Cardiac fibroblast (primary cell): ENCODE results near the gene SLC26A3.
A peak's percentile ranks its signal among the peaks of the same experiment; 100 is the strongest.

ENCODE experiments used
- DNase-seq, 2 donors: peaks; one replicate each; pipeline versions ENCODE4 v3.0.0 to v3.0.0-alpha.2; 2010; ENCODE audit warnings: low read depth in 2 of 2
- H3K4me3 ChIP-seq, 2 donors: replicated peaks in 1 of 2; 1 replicate in 1 of 2; 2 replicates in 1 of 2; pipeline ENCODE4 v1.5.1; 2011; ENCODE audit warnings: low read depth in 2 of 2, low read length in 2 of 2, mild to moderate bottlenecking in 2 of 2, moderate library complexity in 1 of 2
- CTCF ChIP-seq: IDR thresholded peaks from one replicate; pipeline ENCODE4 v1.5.1; 2011; ENCODE audit warnings: low read depth, mild to moderate bottlenecking, low read length, inconsistent platforms

SLC26A3 gene

GRCh38 chr7:107816011-107816566 lies 13.1 kb upstream of the SLC26A3 start:
- H3K4me3 ChIP-seq: no peak overlapping the region
- no peak for TF ChIP-seq CTCF
- peak; percentile 45 to 62 for DNase-seq

DNA sequence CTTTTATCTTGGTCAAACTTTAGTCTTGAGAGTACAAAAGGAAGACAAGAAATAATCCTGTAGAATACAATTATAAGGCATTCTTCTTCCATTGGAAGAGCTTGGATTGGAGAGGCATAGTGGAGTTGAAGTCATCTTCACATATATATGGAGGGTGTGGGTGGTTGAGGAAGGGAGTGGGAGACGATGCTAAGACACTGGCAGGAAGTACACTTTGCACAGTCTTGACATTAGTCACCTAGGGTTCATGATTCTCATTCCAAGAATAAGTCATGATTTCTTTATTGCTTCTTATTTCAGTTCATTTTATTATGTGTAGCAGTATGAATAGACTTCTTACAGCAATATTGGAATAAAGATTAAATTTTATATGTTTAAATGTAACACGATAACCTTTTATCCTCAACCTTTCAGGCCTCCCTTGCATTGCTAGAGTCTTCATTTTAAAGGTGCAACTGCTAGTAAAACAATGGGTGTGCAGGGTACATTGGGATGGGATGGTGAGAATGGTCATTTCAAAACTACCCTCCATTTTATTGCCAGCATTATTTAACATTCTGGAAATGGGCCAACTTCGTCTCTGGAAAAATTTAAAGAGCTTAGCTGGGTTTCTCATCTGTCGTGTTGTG lies 12.3 kb upstream of the SLC26A3 start:
- TF ChIP-seq CTCF: no peak
- DNase-seq: peak in 1 of 2 donors; percentile 9
- H3K4me3 ChIP-seq: no peak overlapping the region

- DNase-seq: no peak
- no peak overlapping the region for H3K4me3 ChIP-seq
- no peak for TF ChIP-seq CTCF
Measured at GRCh38 chr7:107813524-107813923, 10.5 kb upstream of the SLC26A3 start.

- DNase-seq: no peak
- H3K4me3 ChIP-seq: no peak overlapping the region
- TF ChIP-seq CTCF: no peak
Measured at GRCh38 chr7:107811934-107812333, 8.9 kb upstream of the SLC26A3 start.

DNA sequence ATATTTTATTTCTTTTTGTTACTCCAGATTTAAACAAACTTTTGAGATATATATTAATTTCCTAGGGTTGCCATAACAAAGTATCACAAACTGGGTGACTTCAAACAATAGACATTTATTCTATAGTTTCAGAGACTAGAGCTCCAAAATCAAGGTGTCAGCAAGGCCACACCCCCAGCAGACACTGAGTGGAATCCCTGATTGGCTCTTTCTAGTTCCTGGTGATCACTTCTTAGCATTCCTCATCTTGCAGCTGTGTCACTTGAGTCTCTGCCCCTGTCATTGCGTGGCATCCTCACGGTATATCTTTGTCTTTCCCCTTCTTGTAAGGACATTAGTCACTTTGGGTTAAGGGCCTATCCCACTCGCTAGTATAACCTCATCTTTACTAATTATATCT lies 7.6 kb upstream of the SLC26A3 start:
- no peak for TF ChIP-seq CTCF
- DNase-seq: no peak
- H3K4me3 ChIP-seq: no peak overlapping the region

GRCh38 chr7:107809179-107809578 lies 6.2 kb upstream of the SLC26A3 start:
- H3K4me3 ChIP-seq: no peak overlapping the region
- TF ChIP-seq CTCF: no peak

More at GRCh38 chr7:107809179-107809578, 6.2 kb upstream of the SLC26A3 start:
- DNase-seq: no peak
